Epithelial cell of proximal tubule (primary cell): ENCODE measurements around the gene PTRH1. TPM values are rescaled to one million over a fixed set of nuclear protein-coding genes. Genes with fewer than 3 reads are reported as not detected.
A peak's percentile ranks its signal among the peaks of the same experiment; 100 is the strongest.

Experiments
- DNase-seq: peaks from one replicate; pipeline ENCODE4 v3.0.0-alpha.2; 2011; ENCODE audit warnings: low read depth
- H3K4me3 ChIP-seq: 2 replicates; pipeline ENCODE4 v1.5.1; 2011; ENCODE audit warnings: low read depth, mild to moderate bottlenecking, low read length
- total RNA-seq: library from RNA; depleted of rRNA; stranded (reverse); fragments of >200 nt; gene quantifications from 2 replicates; pipeline ENCODE4 v1.2.3, GENCODE V29; 2015
- TF ChIP-seq, protein P1 (sequence below): conservative IDR thresholded peaks from 2 replicates; pipeline ENCODE4 v1.5.1; 2012; ENCODE audit warnings: low read depth, mild to moderate bottlenecking, low read length

Gene PTRH1
- total RNA-seq, 1 donor from 2014 or later = 47.4 TPM

DNA sequence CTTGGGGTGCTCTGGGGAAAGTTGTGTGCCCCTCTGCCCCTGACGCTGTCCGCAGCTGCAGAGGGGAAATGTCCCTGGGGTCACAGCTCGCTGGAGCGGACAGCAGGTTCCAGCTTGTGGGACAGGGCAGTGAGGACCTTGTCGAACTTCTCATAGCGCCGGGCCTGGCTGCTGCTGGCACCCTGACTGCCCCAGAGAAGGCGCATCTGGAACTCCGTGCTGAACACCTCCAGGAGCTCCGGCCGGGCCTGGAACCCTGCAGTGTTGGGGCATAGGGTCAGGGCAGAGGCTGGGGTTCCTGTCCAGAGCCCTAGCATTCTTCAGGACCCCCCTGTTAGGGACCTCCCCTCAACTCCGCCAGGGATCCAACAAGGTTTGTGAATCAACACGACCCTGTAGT lies 23.2 kb upstream of the PTRH1 start:
- no peak for DNase-seq
- H3K4me3 ChIP-seq = no peak overlapping the region
- TF ChIP-seq, protein P1, sequence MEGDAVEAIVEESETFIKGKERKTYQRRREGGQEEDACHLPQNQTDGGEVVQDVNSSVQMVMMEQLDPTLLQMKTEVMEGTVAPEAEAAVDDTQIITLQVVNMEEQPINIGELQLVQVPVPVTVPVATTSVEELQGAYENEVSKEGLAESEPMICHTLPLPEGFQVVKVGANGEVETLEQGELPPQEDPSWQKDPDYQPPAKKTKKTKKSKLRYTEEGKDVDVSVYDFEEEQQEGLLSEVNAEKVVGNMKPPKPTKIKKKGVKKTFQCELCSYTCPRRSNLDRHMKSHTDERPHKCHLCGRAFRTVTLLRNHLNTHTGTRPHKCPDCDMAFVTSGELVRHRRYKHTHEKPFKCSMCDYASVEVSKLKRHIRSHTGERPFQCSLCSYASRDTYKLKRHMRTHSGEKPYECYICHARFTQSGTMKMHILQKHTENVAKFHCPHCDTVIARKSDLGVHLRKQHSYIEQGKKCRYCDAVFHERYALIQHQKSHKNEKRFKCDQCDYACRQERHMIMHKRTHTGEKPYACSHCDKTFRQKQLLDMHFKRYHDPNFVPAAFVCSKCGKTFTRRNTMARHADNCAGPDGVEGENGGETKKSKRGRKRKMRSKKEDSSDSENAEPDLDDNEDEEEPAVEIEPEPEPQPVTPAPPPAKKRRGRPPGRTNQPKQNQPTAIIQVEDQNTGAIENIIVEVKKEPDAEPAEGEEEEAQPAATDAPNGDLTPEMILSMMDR = no peak

DNA sequence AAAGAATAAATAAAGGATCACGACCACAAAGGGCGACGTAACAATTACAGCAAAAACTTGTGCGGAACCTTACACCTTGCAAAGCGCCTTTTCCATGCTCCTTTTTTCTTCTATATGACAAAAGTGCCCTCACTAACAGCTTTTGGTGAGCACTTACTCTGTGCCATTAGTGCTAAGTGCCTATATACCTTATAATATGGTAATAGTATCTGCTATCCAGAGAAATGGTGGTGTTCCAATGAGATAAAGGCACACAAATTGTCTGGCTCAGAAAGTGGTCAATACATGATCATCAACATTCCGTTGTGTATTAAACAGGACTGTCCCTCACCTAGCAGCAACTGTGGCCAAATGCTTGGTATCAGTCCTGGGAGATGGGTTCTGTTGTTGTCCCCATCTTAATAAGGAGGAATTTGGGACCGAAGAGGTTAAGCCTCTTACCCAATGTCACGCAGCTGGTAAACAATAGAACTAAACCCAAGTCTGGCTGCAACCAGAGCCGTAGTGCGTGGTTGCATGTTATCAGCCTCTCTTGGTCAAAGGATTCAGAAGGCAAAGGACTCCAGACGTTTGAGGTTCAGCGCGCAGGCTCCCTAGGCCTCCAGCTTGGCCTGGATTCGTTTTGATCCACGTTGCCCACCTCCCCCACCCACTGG lies 20.2 kb upstream of the PTRH1 start:
- DNase-seq = no peak
- TF ChIP-seq, protein P1 = no peak
- no peak overlapping the region for H3K4me3 ChIP-seq

GRCh38 chr9:127734747-127735529 lies 19.5 kb upstream of the PTRH1 start, which contains the start of gene TOR2A:
Gene TOR2A (minus strand): TSS chr9:127735294. CDS start chr9:127735270, 24 bp downstream.
- H3K4me3 ChIP-seq = peak within 1 kb of the TSS; percentile 70
- peak; percentile 46 for DNase-seq
- TF ChIP-seq, protein P1 = peak; percentile 93

DNA sequence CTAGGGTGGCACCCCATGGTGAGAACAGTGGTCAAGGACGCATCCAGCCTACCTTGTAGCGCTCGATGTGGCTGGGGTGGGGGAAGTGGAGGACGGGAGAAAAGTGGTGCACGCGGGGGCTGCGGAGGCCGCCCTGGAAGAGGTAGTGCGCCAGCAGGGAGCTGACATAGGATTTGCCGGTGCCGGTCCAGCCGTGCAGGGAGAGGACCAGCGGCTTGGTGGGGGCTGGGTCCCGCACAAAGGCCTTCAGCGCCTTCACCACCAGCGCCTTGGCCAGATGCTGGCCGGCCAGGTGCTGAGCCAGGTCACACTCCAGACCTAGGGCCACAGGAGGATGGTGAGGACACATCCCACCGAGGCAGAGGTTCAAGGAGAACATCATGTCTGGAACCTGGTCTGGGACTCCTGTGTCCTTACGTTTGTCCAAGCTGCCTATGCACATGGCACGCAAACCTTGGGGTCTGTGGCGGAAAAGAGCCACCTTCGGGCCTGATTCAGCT lies 18.8 kb upstream of the PTRH1 start:
- peak overlapping the region; percentile 70 for H3K4me3 ChIP-seq
- no peak for DNase-seq
- TF ChIP-seq, protein P1 = no peak

- H3K4me3 ChIP-seq = no peak overlapping the region
- DNase-seq = no peak
- TF ChIP-seq, protein P1 = no peak
Observed at GRCh38 chr9:127733614-127734013, 18.2 kb upstream of the PTRH1 start.

DNA sequence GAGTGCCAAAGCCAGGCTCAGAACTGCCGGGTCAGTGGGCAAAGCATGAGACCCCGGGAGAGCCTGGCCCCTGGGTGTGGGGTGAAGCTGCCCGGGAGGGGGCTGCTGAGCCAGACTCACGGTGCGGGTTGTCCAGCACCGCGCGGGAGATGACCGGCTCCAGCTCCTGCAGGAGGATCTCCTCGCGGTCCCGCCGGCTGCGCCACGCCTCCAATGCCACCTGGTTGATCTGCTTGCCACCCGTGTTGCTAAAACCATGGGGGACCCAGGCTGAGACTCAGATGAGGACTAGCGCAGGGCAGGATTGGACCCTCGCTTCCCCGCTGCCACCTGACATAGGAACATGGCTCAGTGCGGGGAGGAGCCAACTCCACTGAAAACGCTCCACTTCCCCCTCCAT lies 17.0 kb upstream of the PTRH1 start:
- H3K4me3 ChIP-seq = no peak overlapping the region
- no peak for DNase-seq
- TF ChIP-seq, protein P1 = no peak
